Mucosa of descending colon (tissue), 3 donors: ENCODE data around the gene NTN4. TPM values are rescaled to one million over a fixed set of nuclear protein-coding genes. Genes with fewer than 3 reads are reported as not detected.
"Not testable (repeated sequence)": the region's sequence is repeated elsewhere in the genome, so short reads cannot be mapped to it uniquely, and the experiment has no call there.

Experiments used
- ATAC-seq: fragments of 200-7000 bp; cut with Tn5 transposase; one replicate; pipeline ENCODE4 v1.9.1; 2020; ENCODE audit warnings: mild to moderate bottlenecking, moderate library complexity
- DNase-seq, 3 donors: peaks; one replicate each; pipeline ENCODE4 v3.0.0-alpha.2; 2020
- H3K36me3 ChIP-seq: fragments of 200-600 bp; one replicate; pipeline ENCODE4 v1.8.0; 2021; ENCODE audit warnings: low read depth, mild to moderate bottlenecking
- H3K4me1 ChIP-seq: fragments of 200-600 bp; one replicate; pipeline ENCODE4 v1.8.0; 2021; ENCODE audit warnings: low read depth, mild to moderate bottlenecking
- H3K4me3 ChIP-seq: fragments of 200-600 bp; one replicate; pipeline ENCODE4 v1.8.0; 2021; ENCODE audit warnings: mild to moderate bottlenecking
- H3K9me3 ChIP-seq: fragments of 200-600 bp; one replicate; pipeline ENCODE4 v1.8.0; 2021; ENCODE audit warnings: mild to moderate bottlenecking
- CTCF ChIP-seq: fragments of 200-600 bp; IDR thresholded peaks from one replicate; pipeline ENCODE4 v1.8.0; 2022; ENCODE audit warnings: antibody characterized with exemption, mild to moderate bottlenecking
- intact Hi-C, 2 donors: fragments of 100-400 bp; cut with DNase I in 1 of 2; cut with micrococcal nuclease in 1 of 2; formaldehyde crosslinking; loops; one replicate each; pipeline versions ENCODE4 v1.11.0 to v1.11.1; 2022; cut with DNase I, micrococcal nuclease
- total RNA-seq, 3 donors: library from RNA; stranded (reverse); fragmentation: NEBNext Ultra II Directional in 2 of 3; extraction: Animal tissue kit (Norgen Biotek cat#: 25700) in 2 of 3; gene quantifications; one replicate each; pipeline versions ENCODE4 v1.2.1 to v1.2.4, GENCODE V29; 2021 to 2023
- donor health status: DM: no; HTN: no; CAD: no; lungs with moderate emphysema.
- donor health status: DM: no; HTN: no; CAD: no.
- donor health status: DM: no; HTN: yes; CAD: no.

NTN4 gene
- total RNA-seq, 3 donors from 2014 or later, result 15.9 to 34.7 (median 19.8) TPM

GRCh38 chr12:95673576-95673975 lies 117.0 kb downstream of the NTN4 start:
- H3K4me3 ChIP-seq, result no peak overlapping the region
- DNase-seq, result no peak
- H3K36me3 ChIP-seq, result no peaks in the 10 kb centered on the region
- peaks cover 9% of the 10 kb centered on the region for H3K4me1 ChIP-seq
- no peaks in the 10 kb centered on the region for H3K9me3 ChIP-seq
- intact Hi-C loops, result no loop called here
- ATAC-seq, result no peak
- no peak for TF ChIP-seq CTCF

GRCh38 chr12:95672166-95672565 lies 118.4 kb downstream of the NTN4 start:
- intact Hi-C loops, result no loop called here
- no peaks in the 10 kb centered on the region for H3K36me3 ChIP-seq
- H3K9me3 ChIP-seq, result no peaks in the 10 kb centered on the region
- H3K4me3 ChIP-seq, result no peak overlapping the region
- no peak for TF ChIP-seq CTCF
- no peak for DNase-seq
- peaks cover 17% of the 10 kb centered on the region for H3K4me1 ChIP-seq
- no peak for ATAC-seq

- no peak for ATAC-seq
- intact Hi-C loops, result no loop called here
- Histone ChIP-seq H3K4me1 (peaks cover 17% of the 10 kb centered on the region), H3K4me3 (no peak overlapping the region), H3K36me3 (no peaks in the 10 kb centered on the region), H3K9me3 (no peaks in the 10 kb centered on the region)
- DNase-seq, result no peak
- TF ChIP-seq CTCF, result no peak
Observed at GRCh38 chr12:95671265-95671664, 119.3 kb downstream of the NTN4 start.

- Histone ChIP-seq H3K36me3 (no peaks in the 10 kb centered on the region), H3K9me3 (no peaks in the 10 kb centered on the region), H3K4me1 (peaks cover 13% of the 10 kb centered on the region), H3K4me3 (no peak overlapping the region)
- intact Hi-C loops, result no loop called here
- ATAC-seq, result peak; percentile 60
- TF ChIP-seq CTCF, result no peak
- no peak for DNase-seq
Observed at GRCh38 chr12:95663525-95663924, 127.0 kb downstream of the NTN4 start.

- peaks cover 6% of the 10 kb centered on the region for H3K4me1 ChIP-seq
- ATAC-seq (no peak), DNase-seq (no peak)
- H3K9me3 ChIP-seq, result no peaks in the 10 kb centered on the region
- intact Hi-C loops, result no loop called here
- H3K36me3 ChIP-seq, result no peaks in the 10 kb centered on the region
- H3K4me3 ChIP-seq, result no peak overlapping the region
- TF ChIP-seq CTCF, result no peak
Observed at GRCh38 chr12:95661360-95661759, 129.2 kb downstream of the NTN4 start.

- DNase-seq (peak in 1 of 3 donors; percentile 45), ATAC-seq (peak; percentile 99)
- H3K4me1 ChIP-seq, result peaks cover 6% of the 10 kb centered on the region
- no peak overlapping the region for H3K4me3 ChIP-seq
- H3K9me3 ChIP-seq, result no peaks in the 10 kb centered on the region
- no peak for TF ChIP-seq CTCF
- intact Hi-C loops, result no loop called here
- H3K36me3 ChIP-seq, result no peaks in the 10 kb centered on the region
Observed at GRCh38 chr12:95658386-95658785, 132.2 kb downstream of the NTN4 start.

GRCh38 chr12:95654665-95655064 lies 135.9 kb downstream of the NTN4 start:
- H3K36me3 ChIP-seq, H3K4me1 ChIP-seq, intact Hi-C loops, H3K9me3 ChIP-seq, DNase-seq, ATAC-seq, H3K4me3 ChIP-seq: not testable (repeated sequence)
